ENCODE data around the gene STK4.

Gene STK4

DNA sequence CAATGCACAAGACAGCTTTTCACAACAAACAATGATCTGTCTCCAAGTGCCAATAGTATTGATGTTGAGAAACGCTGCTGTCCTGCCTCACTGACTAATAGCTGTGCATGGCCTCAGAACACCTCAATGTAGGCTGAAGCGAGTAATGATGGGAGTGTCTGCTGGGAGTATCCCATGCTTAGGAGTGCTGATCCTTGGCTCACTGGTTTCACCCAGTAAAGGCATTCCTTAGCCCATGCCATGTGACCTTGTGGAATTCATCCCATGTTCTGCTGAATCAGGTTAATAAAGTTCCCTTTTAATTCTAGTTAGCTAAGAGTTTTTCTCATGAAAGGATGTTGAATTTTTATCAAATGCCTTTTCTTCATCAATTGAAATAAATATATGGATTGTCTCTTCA lies 161.8 kb downstream of the STK4 start:
- DNase-seq (ENCODE audit: low read depth) = no peak
- H3K4me3 ChIP-seq (ENCODE audit: low read depth, low read length) = no peak overlapping the region
- TF ChIP-seq, protein P1, sequence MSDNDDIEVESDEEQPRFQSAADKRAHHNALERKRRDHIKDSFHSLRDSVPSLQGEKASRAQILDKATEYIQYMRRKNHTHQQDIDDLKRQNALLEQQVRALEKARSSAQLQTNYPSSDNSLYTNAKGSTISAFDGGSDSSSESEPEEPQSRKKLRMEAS (IDR thresholded peaks at IDR 0.05; ENCODE audit: low read depth, low read length) = no peak
- TF ChIP-seq POLR2A (IDR thresholded peaks at IDR 0.05; ENCODE audit: extremely low read depth, insufficient read length) (no peak), MYC (IDR thresholded peaks at IDR 0.05; ENCODE audit: low read depth, low read length) (no peak)
- TF ChIP-seq, protein P2, sequence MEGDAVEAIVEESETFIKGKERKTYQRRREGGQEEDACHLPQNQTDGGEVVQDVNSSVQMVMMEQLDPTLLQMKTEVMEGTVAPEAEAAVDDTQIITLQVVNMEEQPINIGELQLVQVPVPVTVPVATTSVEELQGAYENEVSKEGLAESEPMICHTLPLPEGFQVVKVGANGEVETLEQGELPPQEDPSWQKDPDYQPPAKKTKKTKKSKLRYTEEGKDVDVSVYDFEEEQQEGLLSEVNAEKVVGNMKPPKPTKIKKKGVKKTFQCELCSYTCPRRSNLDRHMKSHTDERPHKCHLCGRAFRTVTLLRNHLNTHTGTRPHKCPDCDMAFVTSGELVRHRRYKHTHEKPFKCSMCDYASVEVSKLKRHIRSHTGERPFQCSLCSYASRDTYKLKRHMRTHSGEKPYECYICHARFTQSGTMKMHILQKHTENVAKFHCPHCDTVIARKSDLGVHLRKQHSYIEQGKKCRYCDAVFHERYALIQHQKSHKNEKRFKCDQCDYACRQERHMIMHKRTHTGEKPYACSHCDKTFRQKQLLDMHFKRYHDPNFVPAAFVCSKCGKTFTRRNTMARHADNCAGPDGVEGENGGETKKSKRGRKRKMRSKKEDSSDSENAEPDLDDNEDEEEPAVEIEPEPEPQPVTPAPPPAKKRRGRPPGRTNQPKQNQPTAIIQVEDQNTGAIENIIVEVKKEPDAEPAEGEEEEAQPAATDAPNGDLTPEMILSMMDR (IDR thresholded peaks at IDR 0.05; ENCODE audit: low read depth, low read length) = no peak

All from NB4 (cell line).